ENCODE data around the gene AGPAT4. TPM values are rescaled to one million over a fixed set of nuclear protein-coding genes. Genes with fewer than 3 reads are reported as not detected.

The AGPAT4 gene
- total and polyA plus RNA-seq, 7 donors, result under 0.01 to 16.6 (median 6.9) TPM

DNA sequence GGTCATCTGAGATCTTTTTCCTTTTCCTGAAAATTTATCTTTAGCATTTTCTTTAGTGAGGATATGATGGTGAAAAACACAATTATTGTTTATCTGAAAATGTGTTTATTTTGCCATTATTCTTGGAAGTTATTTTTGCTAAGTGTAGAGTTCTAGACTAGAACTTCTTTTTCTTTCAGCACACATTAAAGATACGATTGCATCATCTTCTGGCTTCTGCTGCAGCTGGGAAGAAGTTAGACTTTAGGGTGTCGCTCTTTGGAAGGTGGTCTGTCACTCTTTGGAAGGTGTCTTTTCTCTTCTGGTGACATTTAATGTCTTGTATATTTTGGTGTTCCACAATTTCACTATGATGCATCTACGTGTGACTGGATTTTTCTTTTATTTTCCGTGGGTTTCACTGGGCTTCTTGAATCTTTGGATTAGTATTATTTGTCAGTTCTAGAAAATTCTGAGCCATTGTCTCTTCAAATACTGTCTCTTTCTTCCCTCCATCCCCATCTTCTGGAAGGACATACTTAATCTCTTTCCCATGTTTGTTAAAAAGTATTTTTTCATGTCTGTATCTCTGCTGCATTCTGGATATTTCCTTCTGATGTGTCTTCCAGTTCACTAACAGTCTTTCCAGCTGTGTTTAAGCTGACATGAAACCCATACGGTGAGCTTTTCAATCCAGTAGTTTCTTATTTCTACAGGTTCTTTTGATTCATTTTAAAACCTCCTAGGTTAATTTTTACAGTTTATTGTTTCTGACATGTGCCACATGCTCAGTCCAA, 81.0 kb downstream of the AGPAT4 start:
- intact Hi-C loops (cut with DNase I), result no loop called here
- Histone ChIP-seq H3K27ac (no peak overlapping the region), H3K9me3 (no peaks in the 10 kb centered on the region), H3K4me1 (no peaks in the 10 kb centered on the region), H3K36me3 (no peaks in the 10 kb centered on the region), H3K4me3 (no peak overlapping the region), H3K27me3 (no peaks in the 10 kb centered on the region)
- no peak for DNase-seq
- TF ChIP-seq POLR2AphosphoS5 (IDR thresholded peaks at IDR 0.05) (no peak), EP300 (IDR thresholded peaks at IDR 0.05) (no peak), POLR2A (IDR thresholded peaks at IDR 0.05) (no peak)
- TF ChIP-seq, protein P1, sequence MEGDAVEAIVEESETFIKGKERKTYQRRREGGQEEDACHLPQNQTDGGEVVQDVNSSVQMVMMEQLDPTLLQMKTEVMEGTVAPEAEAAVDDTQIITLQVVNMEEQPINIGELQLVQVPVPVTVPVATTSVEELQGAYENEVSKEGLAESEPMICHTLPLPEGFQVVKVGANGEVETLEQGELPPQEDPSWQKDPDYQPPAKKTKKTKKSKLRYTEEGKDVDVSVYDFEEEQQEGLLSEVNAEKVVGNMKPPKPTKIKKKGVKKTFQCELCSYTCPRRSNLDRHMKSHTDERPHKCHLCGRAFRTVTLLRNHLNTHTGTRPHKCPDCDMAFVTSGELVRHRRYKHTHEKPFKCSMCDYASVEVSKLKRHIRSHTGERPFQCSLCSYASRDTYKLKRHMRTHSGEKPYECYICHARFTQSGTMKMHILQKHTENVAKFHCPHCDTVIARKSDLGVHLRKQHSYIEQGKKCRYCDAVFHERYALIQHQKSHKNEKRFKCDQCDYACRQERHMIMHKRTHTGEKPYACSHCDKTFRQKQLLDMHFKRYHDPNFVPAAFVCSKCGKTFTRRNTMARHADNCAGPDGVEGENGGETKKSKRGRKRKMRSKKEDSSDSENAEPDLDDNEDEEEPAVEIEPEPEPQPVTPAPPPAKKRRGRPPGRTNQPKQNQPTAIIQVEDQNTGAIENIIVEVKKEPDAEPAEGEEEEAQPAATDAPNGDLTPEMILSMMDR (IDR thresholded peaks at IDR 0.05), result no peak
- 92 to 93% methylated on average over 5 of the region's 5 CpGs for WGBS, 2 donors

GRCh38 chr6:161191671-161192070, 82.2 kb downstream of the AGPAT4 start:
- Histone ChIP-seq H3K4me3 (no peak overlapping the region), H3K4me1 (no peaks in the 10 kb centered on the region), H3K27ac (no peak overlapping the region), H3K9me3 (no peaks in the 10 kb centered on the region), H3K36me3 (no peaks in the 10 kb centered on the region), H3K27me3 (no peaks in the 10 kb centered on the region)
- no peak for TF ChIP-seq EP300 (IDR thresholded peaks at IDR 0.05)
- TF ChIP-seq, protein P1 (IDR thresholded peaks at IDR 0.05), result no peak
- no peak for TF ChIP-seq POLR2A (IDR thresholded peaks at IDR 0.05)
- no peak for TF ChIP-seq POLR2AphosphoS5 (IDR thresholded peaks at IDR 0.05)
- no peak for DNase-seq
- intact Hi-C loops (cut with DNase I), result no loop called here

DNA sequence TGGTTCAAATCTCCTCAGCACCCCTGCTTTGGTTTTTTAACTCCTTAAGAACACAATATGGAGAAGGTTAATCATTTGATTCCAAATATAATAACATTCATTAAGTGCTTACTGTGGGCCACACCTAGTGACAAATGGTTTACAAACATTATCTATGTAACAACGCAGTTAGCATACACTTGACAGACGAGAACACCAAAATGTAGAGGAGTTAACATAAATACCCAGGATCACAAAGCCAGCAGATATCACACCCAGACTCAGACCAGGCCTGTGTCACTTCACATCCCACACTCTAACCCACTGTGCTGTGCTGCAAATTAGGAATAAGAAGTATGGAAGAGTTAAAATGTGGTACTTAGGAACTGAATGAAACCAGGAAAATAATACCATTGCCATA, 82.9 kb downstream of the AGPAT4 start:
- DNase-seq, result no peak
- H3K4me3 ChIP-seq, result no peak overlapping the region
- intact Hi-C loops (cut with DNase I), result no loop called here
- no peak for TF ChIP-seq POLR2AphosphoS5 (IDR thresholded peaks at IDR 0.05)
- TF ChIP-seq EP300 (IDR thresholded peaks at IDR 0.05), result no peak
- TF ChIP-seq, protein P1 (IDR thresholded peaks at IDR 0.05), result no peak
- TF ChIP-seq POLR2A (IDR thresholded peaks at IDR 0.05), result no peak
- H3K9me3 ChIP-seq, result no peaks in the 10 kb centered on the region
- H3K27ac ChIP-seq, result no peak overlapping the region
- no peaks in the 10 kb centered on the region for H3K27me3 ChIP-seq
- H3K4me1 ChIP-seq, result no peaks in the 10 kb centered on the region
- WGBS, 2 donors, result 63 to 90% methylated on average over 2 of the region's 2 CpGs
- H3K36me3 ChIP-seq, result no peaks in the 10 kb centered on the region

- Histone ChIP-seq H3K4me1 (no peaks in the 10 kb centered on the region), H3K4me3 (no peak overlapping the region), H3K9me3 (no peaks in the 10 kb centered on the region), H3K27ac (no peak overlapping the region), H3K36me3 (no peaks in the 10 kb centered on the region), H3K27me3 (no peaks in the 10 kb centered on the region)
- 72 to 89% methylated on average over 4 of the region's 4 CpGs for WGBS, 2 donors
- DNase-seq, result no peak
- intact Hi-C loops (cut with DNase I), result no loop called here
- TF ChIP-seq, protein P1 (IDR thresholded peaks at IDR 0.05), result no peak
- no peak for TF ChIP-seq POLR2AphosphoS5 (IDR thresholded peaks at IDR 0.05)
- no peak for TF ChIP-seq POLR2A (IDR thresholded peaks at IDR 0.05)
- TF ChIP-seq EP300 (IDR thresholded peaks at IDR 0.05), result no peak
Observed at GRCh38 chr6:161189891-161190290, 84.0 kb downstream of the AGPAT4 start.
